SJCRH30 (cell line): ENCODE data around the gene TBR1. TPM values are rescaled to one million over a fixed set of nuclear protein-coding genes. Genes with fewer than 3 reads are reported as not detected.

ENCODE experiments used
- DNase-seq, 2 experiments: peaks; one replicate each; pipeline ENCODE4 v3.0.0-alpha.2; 2015 to 2020
- H3K27ac ChIP-seq: fragments of 250-450 bp; sonication (Bioruptor Pico); 2 replicates; pipeline ENCODE4 v1.5.1; 2020; ENCODE audit warnings: mild to moderate bottlenecking, moderate library complexity
- H3K27me3 ChIP-seq: fragments of 250-450 bp; sonication (Bioruptor Pico); 2 replicates; pipeline ENCODE4 v1.5.1; 2020; ENCODE audit warnings: mild to moderate bottlenecking, moderate library complexity
- H3K36me3 ChIP-seq: fragments of 250-450 bp; sonication (Bioruptor Pico); 2 replicates; pipeline ENCODE4 v1.5.1; 2020; ENCODE audit warnings: mild to moderate bottlenecking, moderate library complexity
- H3K4me1 ChIP-seq: fragments of 250-450 bp; sonication (Bioruptor Pico); 2 replicates; pipeline ENCODE4 v1.5.1; 2020; ENCODE audit warnings: mild to moderate bottlenecking, moderate library complexity
- H3K4me3 ChIP-seq: fragments of 250-450 bp; sonication (Bioruptor Pico); 2 replicates; pipeline ENCODE4 v1.5.1; 2020; ENCODE audit warnings: mild to moderate bottlenecking, moderate library complexity
- H3K9me3 ChIP-seq: fragments of 250-450 bp; sonication (Bioruptor Pico); replicated peaks from 2 replicates; pipeline ENCODE4 v1.5.1; 2020; ENCODE audit warnings: mild to moderate bottlenecking, moderate library complexity
- total RNA-seq: library from RNA; depleted of rRNA; stranded (reverse); fragments of >200 nt; shearing (Covaris generic); gene quantifications from 2 replicates; pipeline ENCODE4 v1.2.3, GENCODE V29; 2014

Gene TBR1
- total RNA-seq, 1 experiment from 2014 or later: 0.20 TPM

DNA sequence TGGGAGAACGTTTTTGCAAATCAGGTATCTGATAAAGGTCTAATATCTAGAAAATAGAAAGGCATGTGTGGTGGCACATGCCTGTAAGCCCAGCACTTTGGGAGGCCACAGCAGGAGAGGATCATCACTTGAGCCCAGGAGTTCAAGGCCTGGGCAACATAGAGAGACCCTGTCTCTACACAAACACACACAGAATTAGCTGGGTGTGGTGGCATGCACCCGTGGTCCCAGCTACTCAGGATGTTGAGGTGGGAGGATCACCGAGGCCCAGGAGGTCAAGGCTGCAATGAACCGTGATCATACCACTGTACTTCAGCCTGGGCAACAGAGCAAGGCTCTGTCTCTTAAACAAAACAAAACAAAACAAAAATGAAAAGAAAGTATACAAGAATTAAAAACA, 13.8 kb upstream of the TBR1 start:
- H3K9me3 ChIP-seq: no peaks in the 10 kb centered on the region
- H3K4me3 ChIP-seq: no peak overlapping the region
- no peaks in the 10 kb centered on the region for H3K27me3 ChIP-seq
- no peak for DNase-seq
- H3K27ac ChIP-seq: no peak overlapping the region
- H3K4me1 ChIP-seq: no peaks in the 10 kb centered on the region
- H3K36me3 ChIP-seq: peaks cover 23% of the 10 kb centered on the region

DNA sequence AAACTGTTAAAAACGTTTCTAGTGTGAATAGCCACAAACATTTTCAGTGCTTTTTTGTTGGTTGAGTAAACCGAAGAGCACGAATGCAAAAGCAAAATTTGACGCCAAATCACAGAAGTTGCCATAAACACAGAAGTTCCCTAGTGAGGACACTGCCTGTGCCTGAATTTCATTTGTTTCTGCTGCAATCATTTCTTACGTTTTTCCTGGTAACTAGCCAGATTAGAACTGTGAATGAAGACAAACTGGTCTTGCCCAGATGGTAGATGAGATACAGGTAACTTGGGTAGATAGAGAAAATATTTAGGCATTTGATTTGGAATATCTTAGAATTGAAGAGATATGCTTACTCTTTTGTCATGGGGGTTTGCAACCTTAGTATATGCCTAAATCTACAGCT, 9.8 kb upstream of the TBR1 start:
- H3K4me3 ChIP-seq: no peak overlapping the region
- H3K9me3 ChIP-seq: no peaks in the 10 kb centered on the region
- peaks cover 19% of the 10 kb centered on the region for H3K36me3 ChIP-seq
- no peaks in the 10 kb centered on the region for H3K27me3 ChIP-seq
- no peak for DNase-seq
- no peaks in the 10 kb centered on the region for H3K4me1 ChIP-seq
- no peak overlapping the region for H3K27ac ChIP-seq

DNA sequence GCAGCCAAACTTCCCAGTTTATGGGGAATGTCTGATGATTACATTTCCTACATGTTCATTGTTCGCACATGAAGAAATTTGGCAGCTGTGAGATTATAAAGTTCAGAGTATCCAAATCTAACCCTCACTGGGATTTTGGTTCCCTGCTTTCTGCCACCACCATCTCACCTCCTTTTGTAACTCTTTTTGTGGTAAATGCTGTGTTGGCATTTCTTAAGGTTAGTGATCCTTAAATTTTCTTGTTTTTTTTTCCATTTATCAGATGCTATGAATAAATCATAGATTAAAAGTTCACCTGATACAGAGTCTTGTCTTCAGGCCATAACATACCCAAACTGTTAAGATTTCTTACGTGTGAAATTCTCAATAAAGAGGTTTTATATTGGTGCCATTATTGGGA, 8.5 kb upstream of the TBR1 start:
- H3K36me3 ChIP-seq: peaks cover 18% of the 10 kb centered on the region
- no peaks in the 10 kb centered on the region for H3K27me3 ChIP-seq
- no peaks in the 10 kb centered on the region for H3K4me1 ChIP-seq
- no peak overlapping the region for H3K27ac ChIP-seq
- H3K9me3 ChIP-seq: no peaks in the 10 kb centered on the region
- no peak overlapping the region for H3K4me3 ChIP-seq
- no peak for DNase-seq

DNA sequence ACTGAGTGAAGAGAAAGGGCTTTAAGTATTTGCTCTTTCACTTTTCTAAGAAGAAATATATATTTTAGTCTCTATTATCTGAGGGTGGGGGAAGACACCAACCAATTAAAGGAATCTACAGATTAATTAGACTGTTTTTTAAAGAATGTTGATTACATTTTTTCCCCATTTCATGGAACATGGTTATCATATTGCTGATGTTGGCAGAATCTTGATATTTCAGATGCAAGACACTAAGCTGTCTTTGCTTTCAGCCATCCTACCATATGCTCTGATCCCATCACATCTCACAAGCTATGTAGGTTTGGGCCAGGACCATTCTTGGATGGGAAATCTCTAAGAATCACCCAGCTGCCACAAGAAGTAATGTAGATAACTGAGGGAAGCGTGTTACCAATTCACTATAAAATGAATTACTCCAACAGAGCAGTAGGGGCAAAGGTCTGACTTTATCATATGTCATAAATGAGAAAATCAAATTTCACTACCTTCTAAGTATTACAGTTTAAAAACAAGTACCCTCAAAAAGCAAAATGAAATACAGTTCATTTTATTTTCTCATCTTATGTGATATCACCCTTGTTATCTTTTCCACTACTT, 6.7 kb upstream of the TBR1 start:
- Histone ChIP-seq H3K4me1 (no peaks in the 10 kb centered on the region), H3K9me3 (no peaks in the 10 kb centered on the region), H3K36me3 (peaks cover 18% of the 10 kb centered on the region), H3K27ac (no peak overlapping the region), H3K27me3 (no peaks in the 10 kb centered on the region), H3K4me3 (no peak overlapping the region)
- DNase-seq: no peak

DNA sequence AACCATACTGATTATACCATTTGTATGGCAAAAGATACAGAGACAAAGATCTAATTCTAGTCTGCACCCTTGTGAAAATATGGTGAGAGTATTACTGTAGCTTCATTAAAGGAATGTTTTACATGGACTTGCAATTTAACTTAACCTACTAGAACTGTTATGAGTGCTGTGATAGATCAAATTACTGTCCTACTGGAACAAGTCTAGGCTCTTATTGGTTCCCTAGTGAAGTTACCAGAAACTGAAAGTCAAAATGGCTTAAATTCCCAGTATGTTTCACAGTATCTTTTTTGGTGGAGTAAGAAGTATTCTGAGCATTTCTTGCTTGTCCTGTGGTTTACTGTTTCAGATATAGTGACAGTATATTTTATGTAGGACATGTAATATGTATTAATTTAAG, 3.8 kb upstream of the TBR1 start:
- no peaks in the 10 kb centered on the region for H3K9me3 ChIP-seq
- no peak for DNase-seq
- H3K27ac ChIP-seq: no peak overlapping the region
- no peak overlapping the region for H3K4me3 ChIP-seq
- no peaks in the 10 kb centered on the region for H3K27me3 ChIP-seq
- peaks cover 18% of the 10 kb centered on the region for H3K36me3 ChIP-seq
- no peaks in the 10 kb centered on the region for H3K4me1 ChIP-seq

DNA sequence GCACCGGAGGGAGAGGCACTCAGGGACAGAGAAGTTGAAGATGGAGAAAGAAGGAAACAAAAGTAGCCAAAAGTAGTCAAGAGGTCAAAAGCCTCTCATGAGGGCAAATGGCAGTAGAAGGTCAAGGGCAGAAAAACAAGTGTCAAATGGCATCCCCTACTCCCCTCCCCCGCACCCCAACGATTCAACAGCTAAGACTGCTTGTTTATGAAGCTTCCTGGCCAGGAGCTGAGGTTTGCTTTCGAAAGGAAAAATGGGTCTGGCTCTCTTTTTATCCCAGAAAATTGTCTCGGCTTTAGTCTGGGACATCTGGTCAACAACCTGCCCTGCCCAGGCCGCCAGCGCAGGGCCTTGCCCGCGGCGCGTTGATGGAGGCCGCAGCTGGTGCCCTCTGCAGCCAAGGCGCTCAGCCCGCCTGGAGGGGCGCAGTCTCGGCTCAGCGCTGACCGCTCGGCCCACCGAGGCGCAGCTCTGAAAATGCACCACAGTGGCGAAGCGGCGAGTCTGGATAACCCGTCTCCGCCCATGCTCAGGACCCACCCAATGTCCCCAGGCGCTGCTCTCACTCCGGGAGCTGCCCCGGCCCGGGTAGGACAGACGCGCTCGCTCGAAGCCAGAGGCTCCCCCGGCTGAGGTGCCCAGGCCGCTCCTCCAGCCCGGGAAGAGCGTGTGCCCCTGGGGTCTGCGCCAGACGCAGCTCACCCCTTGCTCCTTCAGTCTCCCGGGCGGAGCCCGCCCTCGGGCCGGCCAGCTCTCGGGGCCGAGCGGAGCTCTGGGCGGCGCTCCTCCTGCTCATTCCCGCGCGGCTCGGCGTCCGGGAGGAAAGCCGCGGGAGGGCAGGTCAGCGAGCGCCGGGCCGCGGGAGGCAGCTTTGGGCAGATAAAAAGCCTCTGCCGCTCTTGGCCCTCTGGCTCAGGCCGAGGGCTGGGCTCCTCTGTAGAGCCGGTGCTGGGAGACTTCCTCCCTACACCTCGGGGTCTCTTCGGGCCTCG, 1.8 kb upstream of the TBR1 start:
- Histone ChIP-seq H3K36me3 (peaks cover 18% of the 10 kb centered on the region), H3K9me3 (no peaks in the 10 kb centered on the region), H3K27ac (no peak overlapping the region; the same call in 1 of the 2 replicates), H3K4me1 (no peaks in the 10 kb centered on the region), H3K4me3 (peak overlapping the region; percentile 51), H3K27me3 (no peaks in the 10 kb centered on the region)
- peak; percentile 34 for DNase-seq

DNA sequence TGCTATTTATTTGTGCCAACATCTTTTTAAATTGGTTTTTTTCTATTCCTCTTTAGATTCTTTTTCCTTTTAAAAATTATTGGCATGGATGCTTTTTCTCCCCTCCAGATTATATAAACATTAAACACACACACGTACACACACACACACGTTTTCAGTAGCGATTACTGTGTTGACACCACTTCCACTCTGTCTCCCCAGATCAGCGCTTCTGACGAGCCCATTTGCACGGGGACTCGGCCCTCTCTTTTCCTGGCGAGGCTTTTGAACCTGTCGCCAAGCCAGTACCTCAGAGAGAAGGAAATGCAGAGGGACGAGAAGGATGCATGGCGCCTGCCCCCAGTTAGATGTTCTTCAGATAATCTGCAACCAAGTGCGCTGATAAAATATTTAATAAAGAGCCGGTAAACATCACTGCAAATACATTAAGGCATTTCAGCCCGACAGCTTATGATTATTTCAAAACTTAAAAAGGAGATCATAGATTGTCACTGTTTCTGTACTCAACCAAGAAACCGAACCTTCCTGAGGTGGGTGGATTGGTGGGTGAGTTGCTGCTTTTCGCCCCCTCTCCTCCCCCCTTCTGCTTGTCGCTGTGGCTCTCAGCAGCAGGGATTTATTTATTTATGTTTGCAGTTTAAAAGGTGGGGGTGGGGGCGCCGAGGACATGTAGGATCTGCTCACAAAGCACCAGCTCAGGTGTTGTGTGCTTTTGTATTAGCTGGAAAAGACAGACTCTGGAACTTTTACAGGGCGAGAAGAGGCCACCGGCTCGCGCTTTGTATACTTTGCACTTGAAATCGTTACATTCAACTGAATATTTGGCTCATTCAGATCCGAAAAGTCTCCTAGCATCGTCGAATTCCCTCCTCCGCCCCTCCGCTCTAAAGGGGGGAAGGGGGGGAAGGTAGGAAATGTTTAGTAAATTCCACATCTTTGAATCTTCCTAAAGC, 787 bp upstream of the TBR1 start:
- Histone ChIP-seq H3K9me3 (no peaks in the 10 kb centered on the region), H3K27me3 (no peaks in the 10 kb centered on the region), H3K27ac (no peak overlapping the region), H3K4me3 (peak overlapping the region; percentile 51), H3K36me3 (peaks cover 13% of the 10 kb centered on the region), H3K4me1 (no peaks in the 10 kb centered on the region)
- DNase-seq: no peak

DNA sequence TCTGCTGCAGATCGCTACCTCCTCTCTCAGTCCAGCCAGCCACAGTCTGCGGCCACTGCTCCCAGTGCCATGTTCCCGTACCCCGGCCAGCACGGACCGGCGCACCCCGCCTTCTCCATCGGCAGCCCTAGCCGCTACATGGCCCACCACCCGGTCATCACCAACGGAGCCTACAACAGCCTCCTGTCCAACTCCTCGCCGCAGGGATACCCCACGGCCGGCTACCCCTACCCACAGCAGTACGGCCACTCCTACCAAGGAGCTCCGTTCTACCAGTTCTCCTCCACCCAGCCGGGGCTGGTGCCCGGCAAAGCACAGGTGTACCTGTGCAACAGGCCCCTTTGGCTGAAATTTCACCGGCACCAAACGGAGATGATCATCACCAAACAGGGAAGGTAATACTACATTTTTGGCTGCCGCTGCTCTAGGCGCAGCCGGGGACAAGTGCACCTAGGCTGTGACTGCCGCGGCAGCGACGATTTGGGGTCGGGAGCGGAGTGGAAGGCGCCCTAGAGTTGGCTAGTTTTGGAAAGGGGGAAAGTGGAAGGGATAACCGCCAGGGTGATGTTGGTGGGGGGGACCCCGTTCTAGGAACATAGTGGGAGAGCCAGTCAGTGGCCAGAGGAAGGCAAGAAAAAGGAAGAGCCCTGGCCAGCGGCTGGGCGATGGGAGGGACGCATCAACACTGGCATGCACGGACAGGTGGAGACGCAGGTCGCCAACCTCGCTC, 776 bp downstream of the TBR1 start:
- no peak overlapping the region for H3K27ac ChIP-seq
- H3K36me3 ChIP-seq: no peaks in the 10 kb centered on the region; the same call in 1 of the 2 replicates
- H3K4me1 ChIP-seq: no peaks in the 10 kb centered on the region
- H3K9me3 ChIP-seq: no peaks in the 10 kb centered on the region
- H3K27me3 ChIP-seq: no peaks in the 10 kb centered on the region
- no peak for DNase-seq
- H3K4me3 ChIP-seq: no peak overlapping the region

DNA sequence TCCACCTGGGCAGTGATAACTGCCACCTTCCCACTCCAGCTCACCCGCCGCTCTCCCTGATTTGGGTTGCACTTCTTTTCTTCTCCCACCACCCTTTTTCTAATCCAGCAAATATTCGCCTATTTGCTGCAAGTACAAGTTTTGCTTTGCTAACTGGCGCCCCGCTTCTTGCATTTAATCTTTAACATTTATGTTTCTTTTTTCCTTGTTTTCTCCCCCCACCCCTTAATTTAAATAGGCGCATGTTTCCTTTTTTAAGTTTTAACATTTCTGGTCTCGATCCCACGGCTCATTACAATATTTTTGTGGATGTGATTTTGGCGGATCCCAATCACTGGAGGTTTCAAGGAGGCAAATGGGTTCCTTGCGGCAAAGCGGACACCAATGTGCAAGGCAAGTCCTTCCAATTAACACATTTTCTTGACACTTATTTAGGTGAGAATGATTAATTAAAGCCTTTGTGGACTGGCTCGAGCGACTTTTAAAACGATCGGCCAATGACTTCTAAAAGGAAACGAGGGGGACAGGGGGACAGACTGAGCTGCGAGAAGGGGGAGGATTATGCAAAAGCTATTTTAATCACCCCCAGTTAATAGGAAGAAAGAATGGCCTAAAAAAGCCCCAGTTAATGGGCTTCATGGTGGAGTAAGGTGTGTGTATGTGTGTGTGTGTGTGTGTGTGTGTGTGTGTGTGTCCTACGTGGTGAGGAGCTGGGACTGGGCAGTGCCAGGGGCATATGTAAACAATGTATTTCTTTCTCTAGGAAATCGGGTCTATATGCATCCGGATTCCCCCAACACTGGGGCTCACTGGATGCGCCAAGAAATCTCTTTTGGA, 1.6 kb downstream of the TBR1 start:
- no peaks in the 10 kb centered on the region for H3K27me3 ChIP-seq
- DNase-seq: no peak

DNA sequence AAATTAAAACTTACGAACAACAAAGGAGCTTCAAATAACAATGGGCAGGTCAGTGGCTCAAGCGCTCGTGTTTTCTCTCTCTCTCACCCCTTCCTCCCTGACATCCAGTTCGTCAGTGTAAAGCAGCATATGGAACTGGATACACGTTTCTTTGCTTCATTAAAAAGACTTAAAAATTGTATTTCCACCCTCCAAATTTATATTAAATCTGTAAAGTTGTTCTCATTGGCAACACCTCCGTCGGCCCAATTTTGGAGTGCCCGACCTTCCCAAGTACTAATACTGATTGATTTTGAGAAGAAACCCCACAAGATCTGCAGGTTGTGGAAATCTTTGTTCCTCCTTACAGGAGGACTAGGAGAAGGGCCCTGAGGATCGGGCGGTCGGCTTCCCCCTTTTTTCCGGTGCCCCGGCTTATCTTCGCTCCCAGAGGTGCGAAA, 2.2 kb downstream of the TBR1 start:
- H3K9me3 ChIP-seq: no peaks in the 10 kb centered on the region
- H3K4me1 ChIP-seq: no peaks in the 10 kb centered on the region
- 0 out of 2 replicates have a peak overlapping the region, but pooled peaks have one; percentile 5 for H3K27ac ChIP-seq
- H3K4me3 ChIP-seq: peak overlapping the region; percentile 44
- no peaks in the 10 kb centered on the region for H3K36me3 ChIP-seq
- H3K27me3 ChIP-seq: no peaks in the 10 kb centered on the region
- DNase-seq: no peak

More for the DNA sequence above, 1.6 kb downstream of the TBR1 start:
- H3K9me3 ChIP-seq: no peaks in the 10 kb centered on the region
- no peak overlapping the region for H3K27ac ChIP-seq
- no peak overlapping the region for H3K4me3 ChIP-seq
- no peaks in the 10 kb centered on the region for H3K36me3 ChIP-seq
- no peaks in the 10 kb centered on the region for H3K4me1 ChIP-seq

DNA sequence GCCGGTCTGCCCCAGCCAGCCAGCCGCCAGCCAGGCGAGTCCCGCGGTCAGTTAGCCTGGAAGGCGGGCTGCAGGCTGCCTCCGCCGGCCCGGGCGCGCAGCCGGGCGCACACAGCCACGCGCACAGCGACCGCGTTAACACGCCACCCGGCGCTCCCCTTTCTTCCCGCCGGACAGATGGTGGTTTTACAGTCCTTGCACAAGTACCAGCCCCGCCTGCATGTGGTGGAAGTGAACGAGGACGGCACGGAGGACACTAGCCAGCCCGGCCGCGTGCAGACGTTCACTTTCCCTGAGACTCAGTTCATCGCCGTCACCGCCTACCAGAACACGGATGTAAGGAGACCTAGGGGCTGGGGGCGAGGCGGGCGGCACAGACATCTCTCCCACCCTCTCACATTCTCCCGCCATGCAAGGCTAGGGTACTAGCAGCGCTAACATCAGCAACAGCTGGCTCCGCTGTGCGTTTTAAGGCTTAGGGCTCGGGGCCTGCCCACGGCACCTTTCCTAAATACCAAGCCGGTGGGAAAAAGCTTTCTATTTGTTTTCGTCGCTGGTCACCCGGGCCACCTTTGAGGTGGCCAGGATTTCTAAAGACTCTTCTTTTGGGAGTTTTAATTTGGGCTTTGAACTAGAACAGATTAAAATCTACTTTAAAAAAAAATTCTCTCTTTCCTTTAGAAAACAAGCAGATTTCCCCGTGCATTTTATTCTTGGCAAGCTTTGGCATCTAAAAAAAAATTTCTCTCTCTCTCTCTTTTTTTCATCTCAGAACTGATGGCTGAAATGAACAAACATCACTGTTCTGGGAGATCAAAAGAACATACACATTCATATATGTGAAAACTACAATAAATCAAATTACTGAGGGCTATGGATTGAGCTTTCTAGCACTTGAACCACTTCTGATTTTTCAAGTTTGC, 2.9 kb downstream of the TBR1 start:
- Histone ChIP-seq H3K27me3 (no peaks in the 10 kb centered on the region), H3K4me3 (peak overlapping the region; percentile 44)
- peak; percentile 20 to 31 for DNase-seq

DNA sequence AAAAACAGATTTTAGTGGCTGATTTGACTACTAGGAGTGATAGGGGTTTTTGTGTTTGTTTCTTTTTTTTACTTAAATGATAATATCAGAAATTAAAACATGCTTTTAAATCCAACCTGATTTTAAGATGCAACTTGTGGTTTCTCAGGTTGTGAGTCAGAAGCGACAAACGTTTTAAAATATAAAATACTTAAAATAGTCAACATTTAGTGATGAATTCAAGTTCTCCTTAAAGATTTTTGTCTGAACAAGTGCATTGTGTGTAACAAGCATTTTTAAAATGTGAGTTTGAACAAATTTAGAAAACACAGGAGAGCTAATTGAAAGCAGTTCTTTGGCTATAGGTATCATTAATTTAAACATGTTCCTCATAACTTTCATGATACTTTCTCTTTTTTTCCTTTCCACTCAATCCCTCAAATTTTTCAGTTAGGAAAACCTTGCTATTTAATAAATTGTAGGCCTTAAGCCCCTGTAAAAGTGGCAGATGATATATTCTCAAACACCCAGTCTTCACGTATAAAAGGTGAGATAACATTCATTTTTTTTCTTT, 3.6 kb downstream of the TBR1 start:
- peak overlapping the region; percentile 44; the same call in 1 of the 2 replicates for H3K4me3 ChIP-seq
- H3K4me1 ChIP-seq: no peaks in the 10 kb centered on the region
- no peak for DNase-seq
- no peaks in the 10 kb centered on the region for H3K36me3 ChIP-seq
- no peaks in the 10 kb centered on the region for H3K9me3 ChIP-seq
- no peak overlapping the region for H3K27ac ChIP-seq
- no peaks in the 10 kb centered on the region for H3K27me3 ChIP-seq

More for the DNA sequence above, 2.9 kb downstream of the TBR1 start:
- Histone ChIP-seq H3K4me1 (no peaks in the 10 kb centered on the region), H3K9me3 (no peaks in the 10 kb centered on the region), H3K36me3 (no peaks in the 10 kb centered on the region), H3K27ac (0 out of 2 replicates have a peak overlapping the region, but pooled peaks have one; percentile 5)
